ENCODE data around the gene OR1S1. TPM values are rescaled to one million over a fixed set of nuclear protein-coding genes. Genes with fewer than 3 reads are reported as not detected.

OR1S1 gene
- total RNA-seq, 1 experiment from 2014 or later, result not detected

Other genes starting within 250 kb of the OR1S1 start
- gene OR9Q1, start 188.8 kb upstream of the OR1S1 start, total RNA-seq (2014; rRNA removed; shearing (Covaris generic)), result not detected in 2 replicates
- not detected in 2 replicates for gene OR6Q1, start 181.8 kb upstream of the OR1S1 start, total RNA-seq (2014; rRNA removed; shearing (Covaris generic))
- not detected in 2 replicates for gene OR9I1, start 87.2 kb upstream of the OR1S1 start, total RNA-seq (2014; rRNA removed; shearing (Covaris generic))
- gene OR9Q2, start 23.6 kb upstream of the OR1S1 start, total RNA-seq (2014; rRNA removed; shearing (Covaris generic)), result not detected in 2 replicates
- gene OR1S2, start 8.6 kb upstream of the OR1S1 start, total RNA-seq (2014; rRNA removed; shearing (Covaris generic)), result not detected in 2 replicates
- not detected in 2 replicates for gene OR10Q1, start 16.2 kb downstream of the OR1S1 start, total RNA-seq (2014; rRNA removed; shearing (Covaris generic))
- gene OR10W1, start 55.5 kb downstream of the OR1S1 start, total RNA-seq (2014; rRNA removed; shearing (Covaris generic)), result not detected in 2 replicates
- gene OR5B17, start 146.3 kb downstream of the OR1S1 start, total RNA-seq (2014; rRNA removed; shearing (Covaris generic)), result not detected in 2 replicates
- gene OR5B3, start 194.2 kb downstream of the OR1S1 start, total RNA-seq (2014; rRNA removed; shearing (Covaris generic)), result not detected in 2 replicates
- not detected in 2 replicates for gene OR5B2, start 215.4 kb downstream of the OR1S1 start, total RNA-seq (2014; rRNA removed; shearing (Covaris generic))
- gene OR5B12, start 229.5 kb downstream of the OR1S1 start, total RNA-seq (2014; rRNA removed; shearing (Covaris generic)), result not detected in 2 replicates